HG02884 (cell line): ENCODE data around the gene KCNQ1.

ENCODE experiments used
- ATAC-seq: cut with Tn5 transposase; IDR thresholded peaks from one replicate; pipeline ENCODE4 v1.9.1; 2021; ENCODE audit warnings: mild to moderate bottlenecking, moderate library complexity; ENCODE audit not compliant: unreplicated experiment

Gene KCNQ1

DNA sequence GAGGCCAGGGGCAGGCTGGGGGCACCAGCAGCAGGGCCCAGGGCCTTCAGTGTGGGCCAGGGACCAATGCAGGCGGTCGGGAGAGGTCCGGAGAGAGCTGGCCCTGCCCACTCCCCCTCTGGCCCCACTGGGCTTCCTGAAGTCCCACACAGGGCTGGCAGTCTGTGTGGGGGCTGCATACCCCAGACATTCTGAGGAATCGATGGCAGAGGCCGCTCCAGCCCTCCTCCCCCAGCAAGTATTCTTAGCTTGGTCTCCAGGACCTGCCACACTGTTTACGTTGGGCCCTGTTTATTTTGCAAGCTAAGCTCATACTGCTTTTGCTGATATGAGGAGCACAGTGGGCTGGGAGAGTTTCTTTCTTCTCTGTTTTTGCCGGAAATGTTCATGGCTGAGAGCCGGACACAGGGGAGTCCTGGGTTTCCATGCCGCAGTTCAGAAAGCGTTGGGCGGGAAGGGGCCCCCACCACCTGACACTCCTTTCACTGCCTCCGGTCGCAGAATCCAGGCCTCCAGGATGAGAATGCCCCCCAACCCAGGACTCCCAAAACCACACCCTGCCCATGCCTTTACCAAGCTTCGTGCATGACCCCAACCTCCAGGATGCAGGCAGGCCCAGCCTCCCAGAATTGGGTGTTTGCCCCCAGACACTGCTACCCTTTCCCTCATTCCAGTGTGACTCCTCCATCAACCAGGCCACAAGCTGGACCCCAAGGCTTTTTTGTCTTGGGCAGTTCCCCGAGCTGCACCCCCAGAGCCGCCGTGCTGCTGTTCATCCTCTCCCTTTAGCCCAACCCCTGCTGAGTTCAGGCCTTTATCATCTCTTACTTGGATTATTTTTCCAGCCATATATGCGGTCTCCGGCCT is 336.8 kb downstream of the KCNQ1 start:
- no peak for ATAC-seq

DNA sequence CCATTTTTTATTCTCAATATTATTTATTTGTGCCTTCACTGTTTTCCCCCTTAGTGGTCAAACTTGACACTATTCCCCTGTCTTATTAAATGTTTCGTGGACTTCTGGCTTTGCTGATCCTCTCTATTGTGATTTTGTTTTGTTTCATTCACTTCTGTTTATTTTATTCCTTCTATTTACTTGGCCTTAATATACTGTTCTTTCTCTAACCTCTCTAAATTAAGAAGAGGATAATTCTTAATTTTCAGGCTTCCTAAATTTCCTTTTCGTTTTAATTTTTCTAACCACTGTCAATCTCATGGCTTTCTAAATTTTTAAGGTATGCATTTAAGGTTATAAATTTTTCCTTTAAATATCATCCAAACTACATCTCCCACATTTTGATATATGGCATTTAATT is 338.0 kb downstream of the KCNQ1 start:
- no peak for ATAC-seq

DNA sequence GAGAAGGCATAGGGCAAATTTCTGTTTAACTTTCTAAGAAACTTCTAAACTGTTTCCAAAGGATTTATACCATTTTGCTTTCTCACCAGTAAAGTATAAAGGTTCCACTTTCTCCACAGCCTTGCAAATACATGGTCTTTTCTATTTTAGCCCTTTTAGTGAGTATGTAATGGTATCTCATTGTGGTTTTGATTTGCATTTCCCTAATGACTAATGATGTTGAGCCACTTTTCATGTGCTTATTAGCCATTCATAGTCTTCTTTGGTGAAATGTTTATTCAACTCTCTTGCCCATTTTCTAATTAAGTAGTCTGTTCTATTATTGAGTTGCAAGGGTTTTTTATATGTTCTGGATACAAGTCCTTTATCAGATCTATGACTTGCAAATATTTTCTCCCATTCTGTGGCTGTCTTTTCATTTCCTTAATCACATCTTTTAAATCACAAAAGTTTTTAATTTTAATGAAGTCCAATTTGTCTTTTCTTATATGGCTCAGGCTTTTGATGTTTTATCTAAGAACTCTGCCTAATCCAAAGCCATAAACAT is 338.8 kb downstream of the KCNQ1 start:
- ATAC-seq = no peak

DNA sequence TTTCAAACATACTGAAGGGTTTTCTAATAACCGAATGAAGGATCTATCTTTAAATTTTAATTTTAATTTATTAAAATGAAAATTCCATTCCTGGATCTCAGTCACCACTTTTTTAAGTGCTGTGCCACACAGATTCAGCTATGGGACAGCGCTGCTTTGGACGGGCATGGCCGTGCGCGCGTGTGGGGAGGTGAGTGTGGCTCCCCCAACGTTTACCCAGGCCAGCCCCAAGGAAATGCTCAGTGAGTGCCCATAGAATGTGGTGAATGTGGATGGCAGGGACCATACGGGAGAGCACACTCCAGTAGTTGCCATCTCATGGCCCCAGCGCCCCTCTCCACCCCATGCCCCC is 343.0 kb downstream of the KCNQ1 start:
- ATAC-seq = no peak

DNA sequence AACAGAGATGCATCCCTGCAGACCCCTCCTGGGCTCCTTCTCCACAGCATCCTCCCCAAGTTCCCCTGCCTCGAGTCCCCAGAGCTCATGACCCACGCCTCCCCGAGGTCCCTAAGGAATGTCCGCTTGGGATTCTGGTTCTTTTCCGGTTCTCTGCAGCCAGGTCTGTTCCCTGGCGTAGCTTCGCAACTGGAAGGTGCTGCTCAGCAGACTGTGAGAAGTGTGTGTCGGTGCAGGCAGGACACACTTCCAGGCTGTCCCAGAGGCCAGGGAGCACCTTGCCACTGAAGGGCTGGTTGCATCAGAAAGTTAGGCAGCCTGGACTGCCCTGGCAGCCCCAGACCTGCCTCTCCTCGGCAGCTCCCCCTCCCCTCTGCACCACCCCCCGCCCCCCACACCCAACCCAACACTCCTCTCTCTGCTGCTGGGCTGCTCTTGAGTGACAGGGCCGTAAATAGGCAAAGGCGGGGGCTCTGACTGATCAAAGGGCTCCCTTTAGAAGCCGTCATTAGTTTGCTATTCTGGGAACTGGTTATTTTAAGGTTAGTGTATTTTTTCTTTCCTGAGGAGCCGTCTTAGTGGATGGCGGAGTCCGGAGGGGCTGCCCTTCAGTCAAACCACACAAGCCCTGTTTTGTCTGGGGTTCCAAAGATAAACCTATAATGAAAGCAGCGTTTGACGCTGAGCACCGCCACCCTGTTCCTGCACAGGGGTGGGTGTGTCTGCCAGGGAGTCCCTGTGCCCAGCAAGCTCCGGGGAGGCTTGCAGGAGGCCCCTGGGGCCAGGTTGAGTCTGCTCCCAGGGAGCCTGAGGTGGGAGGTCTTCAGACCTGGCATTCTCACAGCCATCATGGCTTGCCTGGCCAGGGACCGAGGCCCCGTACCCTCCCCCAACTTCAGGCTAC is 343.6 kb downstream of the KCNQ1 start:
- ATAC-seq = no peak

DNA sequence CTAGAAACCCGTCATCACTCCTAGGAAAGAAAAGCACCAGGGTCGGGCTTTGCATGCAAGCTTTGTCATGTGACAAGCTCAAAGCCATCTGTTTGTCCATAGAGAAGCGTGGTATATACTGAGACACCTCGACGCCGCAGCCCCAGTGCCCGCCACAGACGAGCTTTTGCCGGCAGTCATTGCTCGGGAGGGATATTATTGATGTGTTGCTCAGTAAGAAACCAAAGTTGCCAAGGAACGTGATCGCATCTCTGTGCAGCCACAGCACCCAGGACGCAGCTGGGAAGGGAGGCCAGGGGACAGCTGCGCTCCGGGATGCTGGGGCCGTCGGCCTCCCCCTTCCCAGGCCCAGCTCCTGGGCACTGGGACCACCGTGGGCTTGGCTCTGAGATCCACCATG is 344.5 kb downstream of the KCNQ1 start:
- no peak for ATAC-seq

DNA sequence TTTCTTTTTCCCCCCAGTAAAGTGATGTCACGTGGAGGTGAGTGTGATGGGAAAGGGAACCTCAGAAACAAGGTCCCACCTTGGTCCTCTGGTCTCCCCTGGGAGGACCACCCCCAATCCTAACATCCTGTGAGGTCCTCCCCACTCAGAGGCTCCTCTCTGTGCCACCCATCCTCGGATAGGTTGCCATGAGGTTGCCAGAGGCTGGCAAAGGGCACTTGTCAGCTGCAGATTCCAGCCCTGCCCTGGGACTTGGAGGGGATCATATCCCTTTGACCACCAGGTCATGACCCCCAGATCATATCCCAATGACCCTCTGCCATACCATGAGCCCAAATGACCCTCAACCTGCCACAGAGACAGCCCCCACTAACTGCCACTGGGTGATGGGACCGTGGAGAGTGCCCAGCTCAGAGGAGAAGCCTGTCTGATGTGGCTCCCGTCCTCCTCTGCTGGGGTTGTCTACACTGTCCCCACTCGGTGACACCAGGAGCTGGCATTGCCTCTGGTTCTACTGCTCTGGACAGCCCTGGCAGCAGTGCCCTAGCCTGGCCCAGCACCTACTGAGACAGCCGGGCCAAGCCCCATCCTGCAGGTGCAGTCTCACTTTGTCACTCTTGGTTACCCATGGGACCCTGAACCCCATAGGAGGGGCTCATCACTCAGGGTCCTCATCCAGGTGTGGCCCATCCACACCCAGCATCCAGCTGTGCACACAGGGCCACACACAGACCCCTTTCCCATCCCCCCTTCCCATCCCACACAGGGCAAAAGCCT is 345.2 kb downstream of the KCNQ1 start:
- no peak for ATAC-seq

DNA sequence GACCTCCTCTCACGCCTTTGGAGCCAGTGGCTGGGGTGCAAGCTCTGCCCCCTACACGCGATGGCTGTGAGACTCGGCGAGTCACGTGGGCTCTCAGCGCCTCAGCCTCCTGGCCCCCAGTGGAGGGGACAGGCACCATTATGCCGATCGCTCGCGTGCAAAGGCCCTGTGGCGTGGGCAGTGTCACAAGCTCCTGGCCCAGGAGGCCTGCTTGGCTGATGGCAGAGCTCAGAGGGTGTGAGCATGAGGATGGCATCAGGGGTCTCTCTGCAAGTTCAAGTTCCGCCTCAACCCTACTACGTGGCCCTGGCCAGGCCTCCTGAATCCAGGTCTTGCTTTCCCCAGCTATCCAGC is 345.7 kb downstream of the KCNQ1 start:
- no peak for ATAC-seq

DNA sequence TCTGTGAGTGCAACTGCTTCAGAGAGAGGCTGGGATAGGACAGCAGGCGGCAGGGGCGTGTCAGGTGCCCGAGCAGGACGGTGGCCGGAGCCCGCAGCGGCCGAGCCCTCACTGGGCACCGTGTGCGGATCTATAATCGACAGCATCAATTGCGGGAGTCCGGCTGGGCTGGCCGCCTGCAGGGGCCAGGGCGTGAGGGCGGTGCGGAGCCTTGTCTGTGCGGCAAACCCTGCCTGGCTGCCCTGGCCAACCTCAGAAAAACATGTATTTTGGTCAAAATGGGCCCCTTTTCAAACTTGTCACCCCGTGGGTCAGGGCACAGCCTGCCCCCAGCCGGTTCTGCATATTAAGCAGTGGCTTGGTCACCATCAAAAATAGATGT is 346.3 kb downstream of the KCNQ1 start:
- no peak for ATAC-seq

DNA sequence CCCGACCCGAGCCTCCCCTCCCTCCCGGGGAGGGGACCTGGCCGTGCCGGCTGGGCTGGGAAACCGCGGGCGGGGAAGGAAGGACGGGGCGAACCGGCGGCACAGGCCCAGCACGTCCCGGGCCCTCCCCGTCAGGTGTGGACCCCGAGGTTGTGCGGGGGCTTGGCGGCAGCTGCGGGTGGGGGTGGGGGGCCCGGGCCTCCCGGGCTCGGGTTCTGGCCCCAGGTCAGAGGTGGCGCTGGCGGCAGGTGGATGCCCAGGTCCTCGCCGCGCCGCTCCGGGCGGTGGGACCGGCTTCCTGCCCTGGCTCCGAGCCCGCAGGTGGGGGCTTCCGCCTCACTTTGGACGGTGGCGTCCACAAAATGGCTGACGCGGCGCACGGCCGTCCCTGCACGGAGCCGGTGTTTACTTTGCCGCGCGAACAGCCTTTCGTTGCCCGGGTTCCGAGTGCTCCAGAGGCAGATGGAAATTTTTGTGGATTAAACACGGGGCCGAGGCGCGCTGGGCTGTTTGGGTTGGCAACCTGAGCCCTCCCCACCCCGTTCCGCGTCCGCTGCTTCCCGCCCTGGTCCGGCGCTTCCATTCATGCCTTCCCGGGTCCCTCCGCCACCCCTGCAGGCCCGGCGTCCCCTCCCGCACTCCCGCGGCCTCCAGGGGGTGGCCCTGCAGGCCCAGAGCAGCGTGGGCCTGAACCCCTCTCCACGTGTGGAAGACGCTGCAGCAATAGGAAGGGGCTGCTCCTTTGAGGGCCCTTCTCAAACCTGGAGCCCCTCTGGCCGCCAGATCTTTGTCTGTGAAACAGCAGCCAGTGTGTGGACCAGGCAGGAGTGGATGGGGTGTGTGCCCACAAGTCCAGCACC is 346.9 kb downstream of the KCNQ1 start:
- ATAC-seq = no peak

DNA sequence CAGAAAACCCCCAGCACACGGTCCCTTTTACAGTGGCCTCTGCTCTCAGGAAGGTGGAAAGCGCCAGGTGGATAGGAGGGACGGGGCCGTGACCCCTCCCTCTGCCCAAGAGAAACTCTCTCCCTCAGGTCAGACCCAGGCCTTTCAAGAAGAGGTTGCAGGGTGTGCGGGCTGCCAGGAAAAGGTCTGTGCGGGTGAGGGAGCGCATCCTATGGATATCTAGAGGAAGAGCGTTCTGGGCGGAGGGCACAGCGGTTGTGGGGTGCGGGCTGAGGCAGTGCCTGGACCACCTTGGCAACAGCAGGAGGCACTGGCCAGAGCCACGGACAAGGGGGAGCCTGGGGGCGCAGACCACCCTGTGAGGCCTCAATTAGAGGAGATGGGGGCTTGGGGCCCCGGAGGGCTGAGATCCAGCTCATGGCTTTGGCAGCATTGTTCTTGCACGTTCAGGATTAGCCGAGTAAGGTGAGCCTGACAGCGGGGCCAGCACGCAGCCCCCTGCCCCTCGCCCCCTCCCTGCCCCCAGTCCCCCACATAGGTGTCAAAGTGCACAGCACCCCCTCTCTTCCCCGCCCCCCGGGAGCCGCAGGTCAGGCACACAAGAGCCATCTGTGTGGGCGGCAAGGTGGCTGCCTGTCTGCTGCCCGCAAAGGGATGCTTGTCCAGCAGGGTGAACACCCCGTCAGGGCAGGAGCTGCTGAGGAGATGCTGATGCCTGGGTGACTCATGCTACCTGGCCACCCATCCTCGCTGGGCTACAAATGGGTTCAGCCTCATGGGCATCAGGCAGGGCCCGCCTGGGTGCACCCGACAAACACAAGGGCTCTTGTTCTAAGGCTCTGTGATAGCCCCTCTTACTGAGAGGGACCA is 347.8 kb downstream of the KCNQ1 start:
- ATAC-seq = no peak

DNA sequence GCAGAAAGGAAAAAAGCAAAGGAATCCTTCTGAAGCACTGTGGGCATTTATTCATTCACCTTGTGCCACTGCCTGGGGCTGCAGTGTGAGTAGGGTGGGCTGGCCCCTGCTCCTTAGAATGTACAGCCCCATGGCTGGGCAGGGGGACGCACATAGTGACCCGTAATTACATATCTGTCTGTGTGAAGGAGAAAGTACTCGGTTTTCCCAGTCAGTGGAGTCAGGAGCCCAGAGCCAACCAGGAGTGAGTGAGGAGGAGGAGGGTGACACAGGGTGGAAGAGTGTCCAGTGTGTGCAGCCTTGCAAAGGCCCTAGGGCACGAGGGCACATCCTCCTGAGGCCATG is 348.9 kb downstream of the KCNQ1 start:
- ATAC-seq = no peak

DNA sequence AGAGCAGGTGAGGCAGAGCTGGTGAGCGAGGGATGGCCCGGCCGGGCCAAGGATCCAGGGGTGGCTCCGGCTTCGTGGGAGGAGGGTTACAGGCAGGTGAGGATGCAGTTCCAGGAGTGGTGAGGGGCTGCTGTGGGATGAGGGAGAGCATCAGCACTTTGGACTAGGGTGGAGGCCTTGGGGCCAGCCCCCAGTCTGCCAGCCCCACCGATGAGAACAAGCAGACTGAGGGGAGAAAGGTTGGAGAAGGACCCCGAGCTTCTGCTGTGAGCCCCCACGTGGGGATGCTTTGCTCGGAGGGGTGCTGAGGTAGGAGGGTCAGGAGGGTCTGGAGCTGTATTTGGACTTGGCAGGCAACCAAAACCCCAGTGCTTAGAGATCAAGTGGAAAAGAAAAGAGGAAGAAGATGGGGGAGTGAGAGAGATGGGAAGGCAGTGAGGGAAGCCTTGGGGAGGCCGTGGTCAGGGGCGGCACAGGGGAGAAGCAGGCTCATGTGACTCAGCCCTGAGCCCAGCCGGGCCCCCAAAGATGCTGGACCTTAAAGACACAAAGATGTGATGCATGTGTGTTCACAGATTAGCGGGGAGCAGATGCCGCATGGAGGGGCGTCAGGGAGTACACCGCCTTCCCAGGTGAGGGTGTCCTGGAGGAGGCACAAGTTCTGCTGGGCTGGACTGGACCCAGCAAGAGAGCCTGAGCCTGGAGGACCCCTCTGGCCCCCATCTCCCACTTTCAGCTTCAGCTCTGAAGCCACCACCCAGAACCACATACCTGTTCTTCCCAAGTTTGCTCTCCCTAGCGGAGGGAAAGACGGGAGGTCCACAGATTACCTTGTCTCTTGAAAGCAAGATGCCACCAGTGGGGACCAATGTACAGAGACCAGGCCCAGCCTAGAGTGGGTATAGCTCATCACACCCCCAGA is 349.5 kb downstream of the KCNQ1 start:
- ATAC-seq = no peak

DNA sequence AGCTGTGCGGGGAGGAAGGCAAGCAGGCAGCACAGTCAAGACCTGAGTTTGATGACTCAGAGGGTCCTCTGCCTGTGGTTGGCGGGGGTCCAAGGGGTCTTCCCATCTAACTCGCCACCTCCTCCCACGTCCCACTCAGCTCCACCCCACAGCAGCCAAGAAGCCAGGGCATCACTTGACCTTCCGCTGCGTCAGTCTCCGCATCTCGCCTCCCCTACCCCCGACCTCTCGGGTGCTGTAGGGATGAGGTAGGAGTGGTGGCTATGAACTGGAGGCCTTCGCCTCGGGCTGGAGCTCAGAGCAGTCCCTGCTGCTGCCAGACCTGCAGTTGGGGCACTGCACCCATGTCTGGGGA is 350.1 kb downstream of the KCNQ1 start:
- no peak for ATAC-seq

DNA sequence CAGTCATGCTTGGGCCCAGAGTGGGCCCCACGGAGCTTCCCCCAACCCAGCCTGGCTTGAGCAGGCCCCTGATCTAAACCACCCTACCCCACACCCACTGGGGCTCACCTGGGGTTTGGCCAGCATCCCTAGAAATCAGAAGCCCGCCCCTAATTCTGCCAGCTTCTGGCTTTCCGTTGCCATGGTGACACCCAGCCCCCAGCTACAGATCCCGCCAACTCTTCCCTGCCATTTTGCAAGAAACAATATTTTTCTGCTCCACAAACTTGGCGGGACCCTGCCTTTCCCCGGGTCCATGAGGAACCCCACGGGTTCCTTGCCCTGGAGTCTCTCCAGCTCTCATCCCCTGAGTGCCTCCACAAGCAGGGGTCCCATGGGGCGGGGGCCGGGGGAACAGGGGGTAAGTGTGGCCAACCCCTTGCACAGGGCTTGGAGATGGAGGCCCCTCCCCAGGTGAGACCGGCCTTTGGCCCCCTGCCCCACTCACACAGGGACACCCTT is 350.7 kb downstream of the KCNQ1 start:
- ATAC-seq = no peak

DNA sequence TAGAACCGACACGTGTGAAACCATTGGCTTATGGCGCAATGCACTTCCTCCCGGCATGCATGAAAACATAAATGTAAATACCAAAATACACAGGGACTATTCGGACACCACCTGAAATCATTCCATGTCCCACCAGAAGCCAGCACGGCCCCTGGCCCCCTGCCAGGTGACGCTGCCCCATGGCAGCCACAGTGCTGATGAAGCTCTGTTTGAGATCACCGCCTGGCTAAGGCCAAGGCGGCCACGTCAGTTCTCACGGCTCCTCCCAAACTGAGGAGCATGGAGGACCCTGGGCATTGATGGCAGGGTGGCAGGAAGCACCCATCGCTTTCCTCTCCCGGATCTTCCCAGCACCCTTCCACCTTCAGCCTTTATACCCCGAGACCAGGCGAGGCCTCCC is 351.3 kb downstream of the KCNQ1 start:
- ATAC-seq = no peak

DNA sequence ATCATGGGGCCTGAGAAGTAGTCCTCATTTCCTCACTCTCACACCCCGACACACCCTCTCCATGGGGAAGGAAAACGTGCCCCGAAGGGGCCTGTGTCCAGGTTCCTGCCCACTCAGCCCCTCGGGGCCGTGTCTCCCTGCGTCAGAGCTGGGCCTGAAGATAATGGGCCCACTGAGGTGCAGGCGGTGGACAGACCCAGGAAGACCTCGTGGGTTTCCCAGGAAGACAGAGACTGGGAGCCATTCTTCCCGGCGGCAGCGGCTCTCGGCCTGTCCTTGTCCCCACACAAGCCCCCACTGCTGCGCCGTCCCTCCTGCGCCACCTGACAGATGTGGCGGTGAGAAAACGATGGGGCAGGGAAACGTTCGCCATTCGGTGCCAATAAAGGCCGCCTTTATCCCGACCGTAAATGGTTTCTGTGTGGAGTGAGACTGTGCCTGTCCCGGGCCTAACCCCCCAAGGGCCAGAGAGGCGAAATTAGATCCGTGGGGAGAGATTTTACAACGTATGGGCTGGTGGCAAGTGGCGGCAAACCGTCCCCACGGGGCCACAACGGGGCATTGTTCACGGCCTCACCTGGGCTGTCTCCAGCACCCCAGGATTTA is 351.8 kb downstream of the KCNQ1 start:
- ATAC-seq = no peak
